Transverse colon (tissue), 4 donors: ENCODE data around the gene TAS1R3. TPM values are rescaled to one million over a fixed set of nuclear protein-coding genes. Genes with fewer than 3 reads are reported as not detected.

Experiments
- DNase-seq: peaks from one replicate; pipeline ENCODE4 v3.0.0-alpha.2; 2019
- H3K27ac ChIP-seq, 4 donors: fragments of 200-600 bp; sonication (generic); 2 replicates each; pipeline ENCODE4 v1.5.1; 2016 to 2018; ENCODE audit warnings: inconsistent platforms in 4 of 4
- H3K27me3 ChIP-seq: fragments of 200-600 bp; sonication (generic); 2 replicates; pipeline ENCODE4 v1.5.1; 2017; ENCODE audit warnings: inconsistent platforms
- H3K36me3 ChIP-seq, 4 donors: fragments of 200-600 bp; sonication (generic); 2 replicates each; pipeline ENCODE4 v1.5.1; 2017 to 2019; ENCODE audit warnings: inconsistent platforms in 4 of 4
- H3K4me1 ChIP-seq, 4 donors: fragments of 200-600 bp; sonication (generic); 2 replicates each; pipeline ENCODE4 v1.5.1; 2017 to 2020; ENCODE audit warnings: inconsistent platforms in 4 of 4
- H3K4me3 ChIP-seq, 4 donors: fragments of 200-600 bp; sonication (generic); 1 replicate in 1 of 4; 2 replicates in 3 of 4; pipeline versions ENCODE4 v1.5.1 to v1.6.1; 2017 to 2019; ENCODE audit warnings: inconsistent platforms in 4 of 4
- H3K9me3 ChIP-seq, 2 donors: fragments of 200-600 bp; sonication (generic); 2 replicates each; pipeline ENCODE4 v1.5.1; 2017 to 2019; ENCODE audit warnings: inconsistent platforms in 2 of 2
- EP300 ChIP-seq: sonication (generic); formaldehyde crosslinking; IDR thresholded peaks from one replicate; pipeline ENCODE4 v1.6.1; 2017; ENCODE audit warnings: antibody characterized with exemption, low read depth
- POLR2A ChIP-seq: fragments of 450-650 bp; IDR thresholded peaks from one replicate; pipeline ENCODE4 v1.6.1; 2016; ENCODE audit warnings: antibody characterized with exemption, mild to moderate bottlenecking, moderate library complexity
- POLR2AphosphoS5 ChIP-seq, 3 donors: sonication (generic); formaldehyde crosslinking; IDR thresholded peaks; one replicate each; pipeline ENCODE4 v1.6.1; 2016; ENCODE audit warnings: antibody characterized with exemption in 3 of 3
- WGBS, 2 donors: methylation state at CpG; one replicate each; pipeline ENCODE4 v1.1.5; 2018; ENCODE audit warnings: low coverage in 1 of 2; 5-methylcytosine and 5-hydroxymethylcytosine counted together
- in situ Hi-C, 4 donors: fragments of 200-750 bp; cut with MboI; loops; one replicate each; pipeline versions ENCODE4 v1.15.0 to v1.15.1; 2017; ENCODE audit warnings: low sequenced_read_pairs in 3 of 4, low pct_ligation_motif_present in 1 of 4, low pct_unique_long_range_greater_than_20kb in 1 of 4
- intact Hi-C: fragments of 100-400 bp; cut with DNase I; formaldehyde crosslinking; loops from one replicate; pipeline ENCODE4 v1.15.1; 2023; ENCODE audit warnings: low total_unique reads
- total RNA-seq, 4 donors: library from RNA; depleted of rRNA; stranded (reverse); fragments of >200 nt; gene quantifications; one replicate each; pipeline ENCODE4 v1.1.0, GENCODE V29; 2016
- TF ChIP-seq, protein P1 (sequence below), 5 experiments: fragments of 200-600 bp in 3 of 5; fragments of 450-650 bp in 2 of 5; sonication (generic) in 3 of 5; IDR thresholded peaks; 1 replicate in 2 of 5; 2 replicates in 3 of 5; pipeline ENCODE4 v1.5.1; 2016 to 2017; ENCODE audit warnings: antibody characterized with exemption in 5 of 5, inconsistent platforms in 3 of 5, mild to moderate bottlenecking in 2 of 5, moderate library complexity in 1 of 5

The TAS1R3 gene
- total RNA-seq, 4 donors from 2014 or later = 0.40 to 2.0 (median 1.9) TPM; not detected in 1

DNA sequence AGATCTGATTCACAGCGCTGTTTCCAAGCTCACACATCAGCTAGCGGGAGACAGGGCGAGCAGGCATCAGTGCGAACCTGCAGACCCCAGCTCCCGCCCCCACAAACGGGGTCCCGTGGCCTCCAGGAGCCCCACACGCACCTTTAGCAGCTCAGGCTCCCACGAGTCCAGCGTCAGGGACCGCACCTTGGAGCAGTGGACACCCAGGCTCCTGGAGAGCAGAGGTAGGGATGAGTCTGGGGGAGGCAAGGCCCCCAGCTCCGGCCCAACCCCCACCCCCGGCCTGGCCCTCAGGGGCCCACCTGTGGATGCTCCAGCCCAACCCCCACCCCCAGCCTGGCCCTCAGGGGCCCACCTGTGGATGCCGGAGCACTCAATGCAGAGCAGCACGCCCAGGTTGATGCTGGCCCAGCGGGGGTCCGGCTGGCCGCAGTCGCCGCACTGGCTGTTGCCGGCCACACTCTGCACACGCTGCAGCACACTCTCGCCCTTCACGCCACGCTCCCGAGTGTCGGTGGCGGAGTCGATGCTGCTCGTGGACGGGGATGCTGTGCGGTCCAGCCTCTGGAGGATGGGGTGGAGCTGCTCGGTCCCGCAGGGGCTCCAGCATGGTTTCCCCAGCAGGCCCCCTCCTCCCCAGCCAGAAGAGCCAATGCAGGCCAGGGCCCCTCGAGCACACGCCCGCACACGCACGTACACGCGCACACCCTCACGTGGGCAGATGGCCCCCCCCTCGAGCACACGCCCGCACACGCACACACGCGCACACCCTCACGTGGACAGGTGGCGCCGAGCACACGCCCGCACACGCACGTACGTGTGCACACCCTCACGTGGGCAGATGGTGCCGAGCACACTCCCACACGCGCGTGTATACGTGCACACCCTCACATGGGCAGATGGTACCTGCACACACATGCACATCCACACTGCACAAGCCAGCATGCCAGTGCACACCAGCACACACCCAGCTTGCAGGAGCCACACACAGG, 34.7 kb upstream of the TAS1R3 start:
- DNase-seq = no peak
- no peaks in the 10 kb centered on the region for H3K36me3 ChIP-seq
- peaks cover 0 to 4% (median 3%) of the 10 kb centered on the region in 4 donors for H3K4me1 ChIP-seq
- in situ Hi-C loops = no loop called here
- no peaks in the 10 kb centered on the region for H3K9me3 ChIP-seq
- WGBS, 2 donors = 94% methylated on average over 44 of the region's 62 CpGs; no CpG with 5 or more reads in 1 of the 2 donors
- no peaks in the 10 kb centered on the region for H3K27me3 ChIP-seq
- no peak overlapping the region for H3K27ac ChIP-seq
- H3K4me3 ChIP-seq = no peak overlapping the region
- no peak for TF ChIP-seq POLR2A
- no peak for TF ChIP-seq EP300
- no peak for TF ChIP-seq POLR2AphosphoS5 (IDR thresholded peaks at IDR 0.05)
- TF ChIP-seq, protein P1, sequence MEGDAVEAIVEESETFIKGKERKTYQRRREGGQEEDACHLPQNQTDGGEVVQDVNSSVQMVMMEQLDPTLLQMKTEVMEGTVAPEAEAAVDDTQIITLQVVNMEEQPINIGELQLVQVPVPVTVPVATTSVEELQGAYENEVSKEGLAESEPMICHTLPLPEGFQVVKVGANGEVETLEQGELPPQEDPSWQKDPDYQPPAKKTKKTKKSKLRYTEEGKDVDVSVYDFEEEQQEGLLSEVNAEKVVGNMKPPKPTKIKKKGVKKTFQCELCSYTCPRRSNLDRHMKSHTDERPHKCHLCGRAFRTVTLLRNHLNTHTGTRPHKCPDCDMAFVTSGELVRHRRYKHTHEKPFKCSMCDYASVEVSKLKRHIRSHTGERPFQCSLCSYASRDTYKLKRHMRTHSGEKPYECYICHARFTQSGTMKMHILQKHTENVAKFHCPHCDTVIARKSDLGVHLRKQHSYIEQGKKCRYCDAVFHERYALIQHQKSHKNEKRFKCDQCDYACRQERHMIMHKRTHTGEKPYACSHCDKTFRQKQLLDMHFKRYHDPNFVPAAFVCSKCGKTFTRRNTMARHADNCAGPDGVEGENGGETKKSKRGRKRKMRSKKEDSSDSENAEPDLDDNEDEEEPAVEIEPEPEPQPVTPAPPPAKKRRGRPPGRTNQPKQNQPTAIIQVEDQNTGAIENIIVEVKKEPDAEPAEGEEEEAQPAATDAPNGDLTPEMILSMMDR (IDR thresholded peaks at IDR 0.05) = no peak
- intact Hi-C loops = no loop called here

DNA sequence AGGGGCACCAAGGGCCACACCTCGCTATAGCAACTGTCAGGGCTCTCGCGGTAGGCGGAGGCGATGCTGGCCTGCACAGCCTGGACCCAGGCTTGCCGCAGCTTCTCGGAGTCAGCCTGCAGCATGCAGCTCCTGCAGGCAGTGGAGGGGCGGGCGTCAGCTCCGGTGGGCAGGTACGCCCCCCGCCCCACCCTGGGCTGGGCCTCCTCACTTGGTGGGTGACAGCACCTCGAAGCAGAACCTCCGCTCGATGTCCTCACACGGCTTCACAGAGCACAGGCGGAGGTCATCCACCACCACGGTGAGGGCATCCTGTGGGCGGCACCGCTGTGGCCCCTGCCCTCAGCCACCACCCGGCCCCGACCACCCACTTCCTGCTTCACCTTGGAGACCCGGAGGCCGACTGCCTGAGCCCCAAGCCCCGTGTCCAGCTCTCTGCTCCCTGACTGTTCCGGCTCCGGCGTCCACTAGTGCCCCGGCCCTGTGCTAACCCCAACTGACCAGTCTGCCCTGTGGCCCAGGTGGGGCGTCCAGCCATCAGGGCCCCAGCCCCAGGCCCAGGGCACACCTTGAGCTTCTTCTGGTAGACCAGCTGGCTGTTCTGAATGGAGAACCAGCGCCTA, 33.2 kb upstream of the TAS1R3 start:
- Histone ChIP-seq H3K9me3 (no peaks in the 10 kb centered on the region), H3K27me3 (no peaks in the 10 kb centered on the region), H3K36me3 (no peaks in the 10 kb centered on the region), H3K4me1 (no peaks in the 10 kb centered on the region), H3K27ac (no peak overlapping the region), H3K4me3 (no peak overlapping the region)
- TF ChIP-seq, protein P1 (IDR thresholded peaks at IDR 0.05) = no peak
- no peak for TF ChIP-seq POLR2A
- no peak for TF ChIP-seq POLR2AphosphoS5 (IDR thresholded peaks at IDR 0.05)
- no peak for TF ChIP-seq EP300
- DNase-seq = no peak
- 89% methylated on average over 24 of the region's 31 CpGs; no CpG with 5 or more reads in 1 of the 2 donors for WGBS, 2 donors
- in situ Hi-C loops (no loop called here), intact Hi-C loops (no loop called here)

DNA sequence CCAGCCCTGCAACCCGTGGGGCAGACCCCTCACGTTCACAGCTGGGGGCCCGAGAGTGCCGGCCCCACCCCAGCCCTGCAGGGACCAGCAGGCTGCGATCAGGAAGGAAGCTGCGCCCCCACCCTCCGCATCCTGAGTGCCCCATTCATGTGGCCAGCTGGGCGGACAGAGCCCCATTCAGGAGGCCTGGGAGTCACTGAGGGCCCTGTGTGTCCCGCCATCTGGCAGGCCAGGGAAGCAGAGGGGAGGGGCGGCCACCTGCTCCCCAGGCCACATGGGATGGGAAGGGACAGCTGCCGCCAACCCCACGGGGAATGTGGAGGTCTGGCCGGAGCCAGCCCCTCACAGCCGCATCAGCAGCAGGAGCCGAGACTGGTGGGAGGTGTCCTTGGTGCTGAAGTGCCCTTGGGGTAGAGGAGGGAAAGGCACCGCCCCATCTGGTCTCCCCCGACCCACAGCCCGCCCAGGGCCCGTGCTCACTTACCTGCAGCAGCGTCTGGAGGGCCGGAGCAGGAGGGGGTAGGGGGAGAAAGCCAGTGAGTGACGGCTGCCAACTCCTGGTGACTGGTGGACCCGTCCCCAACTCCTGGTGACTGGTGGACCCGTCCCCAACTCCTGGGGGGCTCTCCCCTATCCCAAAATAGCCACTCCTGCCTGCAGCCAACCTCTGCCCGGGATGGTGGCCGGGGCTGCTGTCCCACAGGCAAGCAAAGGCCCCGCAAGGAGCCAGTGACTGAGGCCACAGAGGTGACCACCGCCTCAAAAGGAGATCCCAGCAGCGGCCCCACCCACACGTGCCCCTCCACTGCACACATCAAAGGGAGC, 32.0 kb upstream of the TAS1R3 start:
- intact Hi-C loops = no loop called here
- Histone ChIP-seq H3K27ac (no peak overlapping the region), H3K4me3 (no peak overlapping the region), H3K27me3 (no peaks in the 10 kb centered on the region), H3K36me3 (no peaks in the 10 kb centered on the region), H3K4me1 (peaks cover 3 to 11% (median 4%) of the 10 kb centered on the region in 4 donors), H3K9me3 (no peaks in the 10 kb centered on the region)
- TF ChIP-seq POLR2AphosphoS5 (IDR thresholded peaks at IDR 0.05) = no peak
- TF ChIP-seq, protein P1 (IDR thresholded peaks at IDR 0.05) = no peak
- no peak for TF ChIP-seq EP300
- no peak for TF ChIP-seq POLR2A
- in situ Hi-C loops = no loop called here
- no peak for DNase-seq
- WGBS, 2 donors = 80% methylated on average over 18 of the region's 30 CpGs; no CpG with 5 or more reads in 1 of the 2 donors
